GM23338 (cell line): ENCODE measurements around the gene ZBTB18. TPM values are rescaled to one million over a fixed set of nuclear protein-coding genes. Genes with fewer than 3 reads are reported as not detected.

ENCODE experiments used
- ATAC-seq: fragments of 200-7000 bp; cut with Tn5 transposase; 3 replicates; pipeline ENCODE4 v1.9.1; 2020
- DNase-seq: peaks from one replicate; pipeline ENCODE4 v3.0.0-alpha.2; 2015; ENCODE audit warnings: low spot score
- H2AFZ ChIP-seq: fragments of 200-600 bp; sonication (generic); 2 replicates; pipeline ENCODE4 v1.8.0; 2016; ENCODE audit warnings: antibody characterized with exemption, mild to moderate bottlenecking, moderate library complexity
- H3F3A ChIP-seq: fragments of 200-600 bp; sonication (generic); replicated peaks from 2 replicates; pipeline ENCODE4 v1.8.0; 2017; ENCODE audit warnings: antibody characterized with exemption, mixed run types, low read depth
- H3K27ac ChIP-seq: fragments of 200-600 bp; sonication (generic); 2 replicates; pipeline ENCODE4 v1.6.1; 2016; ENCODE audit warnings: low read depth
- H3K27me3 ChIP-seq: fragments of 200-600 bp; sonication (generic); 2 replicates; pipeline ENCODE4 v1.8.0; 2016; ENCODE audit warnings: mild to moderate bottlenecking, mixed run types, moderate library complexity; ENCODE audit not compliant: insufficient read depth
- H3K36me3 ChIP-seq: fragments of 200-600 bp; sonication (generic); 2 replicates; pipeline ENCODE4 v1.8.0; 2016; ENCODE audit warnings: mild to moderate bottlenecking; ENCODE audit not compliant: insufficient read depth
- H3K4me1 ChIP-seq: fragments of 200-600 bp; sonication (generic); 2 replicates; pipeline ENCODE4 v1.8.0; 2016; ENCODE audit warnings: mild to moderate bottlenecking, moderate library complexity; ENCODE audit not compliant: insufficient read depth
- H3K4me2 ChIP-seq: fragments of 200-600 bp; sonication (generic); 2 replicates; pipeline ENCODE4 v1.7.1; 2017; ENCODE audit warnings: mixed run types
- H3K4me3 ChIP-seq: fragments of 200-600 bp; sonication (generic); 2 replicates; pipeline ENCODE4 v1.6.1; 2016; ENCODE audit warnings: mixed run types
- H3K79me2 ChIP-seq: fragments of 200-600 bp; sonication (generic); replicated peaks from 2 replicates; pipeline ENCODE4 v1.8.0; 2017; ENCODE audit warnings: mild to moderate bottlenecking; ENCODE audit not compliant: insufficient read depth
- H3K9me2 ChIP-seq: fragments of 200-600 bp; sonication (generic); 2 replicates; pipeline ENCODE4 v1.8.0; 2017; ENCODE audit not compliant: insufficient read depth
- H4K20me1 ChIP-seq: fragments of 200-600 bp; sonication (generic); replicated peaks from 2 replicates; pipeline ENCODE4 v1.8.0; 2017; ENCODE audit warnings: mild to moderate bottlenecking; ENCODE audit not compliant: insufficient read depth
- H3K27ac Mint-ChIP-seq: 2 replicates; pipeline ENCODE4 v1.8.0; 2020; ENCODE audit warnings: inconsistent platforms, mild to moderate bottlenecking, moderate library complexity, mixed read lengths
- H3K27me3 Mint-ChIP-seq: 3 replicates; pipeline ENCODE4 v1.8.0; 2022; ENCODE audit warnings: low read depth, mild to moderate bottlenecking, moderate library complexity, mixed read lengths, inconsistent platforms; ENCODE audit not compliant: insufficient read depth, poor library complexity
- H3K36me3 Mint-ChIP-seq: 3 replicates; pipeline ENCODE4 v1.8.0; 2021; ENCODE audit warnings: low read depth, mild to moderate bottlenecking, inconsistent platforms, moderate library complexity, mixed read lengths
- H3K4me1 Mint-ChIP-seq: 3 replicates; pipeline ENCODE4 v1.8.0; 2020; ENCODE audit warnings: mild to moderate bottlenecking, inconsistent platforms, mixed read lengths
- H3K4me3 Mint-ChIP-seq: 3 replicates; pipeline ENCODE4 v1.8.0; 2021; ENCODE audit warnings: moderate library complexity, mild to moderate bottlenecking, inconsistent platforms, mixed read lengths
- H3K9me3 Mint-ChIP-seq: 3 replicates; pipeline ENCODE4 v1.8.0; 2020; ENCODE audit warnings: moderate library complexity, mild to moderate bottlenecking, inconsistent platforms, mixed read lengths
- CREB1 ChIP-seq: fragments of 250-450 bp; sonication (Bioruptor Pico); IDR thresholded peaks from 2 replicates; pipeline ENCODE4 v1.5.0; 2020; ENCODE audit warnings: low read depth, mild to moderate bottlenecking, moderate library complexity
- CTCF ChIP-seq, 2 experiments: fragments of 200-600 bp in 1 of 2; sonication (generic) in 1 of 2; conservative IDR thresholded peaks; 2 replicates each; pipeline versions ENCODE4 v1.5.1 to v1.6.1; 2016 to 2017; ENCODE audit warnings: antibody characterized with exemption in 2 of 2, low read depth in 2 of 2, mild to moderate bottlenecking in 2 of 2, moderate library complexity in 1 of 2
- EZH2phosphoT487 ChIP-seq: fragments of 200-600 bp; sonication (generic); IDR thresholded peaks from one replicate; pipeline ENCODE4 v1.8.1; 2018; ENCODE audit warnings: antibody characterized with exemption; ENCODE audit not compliant: unreplicated experiment
- JUNB ChIP-seq: IDR thresholded peaks from one replicate; pipeline ENCODE4 v1.6.1; 2016; ENCODE audit warnings: antibody characterized with exemption; ENCODE audit not compliant: unreplicated experiment
- POLR2AphosphoS5 ChIP-seq: IDR thresholded peaks from 2 replicates; pipeline ENCODE4 v1.6.1; 2016; ENCODE audit warnings: antibody characterized with exemption, low read depth
- REST ChIP-seq: IDR thresholded peaks from one replicate; pipeline ENCODE4 v1.6.1; 2018; ENCODE audit warnings: antibody characterized with exemption; ENCODE audit not compliant: unreplicated experiment
- STAT1 ChIP-seq: IDR thresholded peaks from one replicate; pipeline ENCODE4 v1.6.1; 2016; ENCODE audit warnings: antibody characterized with exemption; ENCODE audit not compliant: unreplicated experiment
- ZNF114 ChIP-seq: fragments of 250-450 bp; sonication (Bioruptor Pico); IDR thresholded peaks from 2 replicates; pipeline ENCODE4 v1.5.0; 2020; ENCODE audit warnings: mild to moderate bottlenecking, moderate library complexity
- ZNF331 ChIP-seq: fragments of 250-450 bp; sonication (Bioruptor Pico); IDR thresholded peaks from 2 replicates; pipeline ENCODE4 v1.5.0; 2020; ENCODE audit warnings: low read depth, mild to moderate bottlenecking, moderate library complexity
- ZNF462 ChIP-seq: fragments of 250-450 bp; sonication (Bioruptor Pico); IDR thresholded peaks from 2 replicates; pipeline ENCODE4 v1.5.0; 2020; ENCODE audit warnings: mild to moderate bottlenecking, moderate library complexity
- polyA plus RNA-seq: library from polyadenylated mRNA; unstranded; fragments of >200 nt; fragmentation: Nextera tagmentation; extraction: Ambion mirVana; gene quantifications from 2 replicates; pipeline ENCODE4 v1.2.1, GENCODE V29; 2016
- total RNA-seq: library from RNA; depleted of rRNA; stranded (reverse); fragments of >200 nt; shearing (Covaris generic); gene quantifications from 2 replicates; pipeline ENCODE4 v1.2.3, GENCODE V29; 2014

Gene ZBTB18
- total and polyA plus RNA-seq, 2 experiments from 2014 or later = 5.5 to 12.2 TPM

- no peak overlapping the region for H3K4me2 ChIP-seq
- DNase-seq = no peak
- Mint-ChIP-seq H3K27me3 (no peaks in the 10 kb centered on the region), H3K4me1 (peaks cover 31% of the 10 kb centered on the region), H3K9me3 (no peaks in the 10 kb centered on the region), H3K36me3 (no peaks in the 10 kb centered on the region), H3K4me3 (no peak overlapping the region), H3K27ac (no peak overlapping the region)
- no peak overlapping the region for H3K4me3 ChIP-seq
- peaks cover 5% of the 10 kb centered on the region; the same call in 1 of the 2 replicates for H3K9me2 ChIP-seq
- peaks cover 25% of the 10 kb centered on the region for H3K4me1 ChIP-seq
- no peak for ATAC-seq
- no peaks in the 10 kb centered on the region for H3F3A ChIP-seq
- TF ChIP-seq EZH2phosphoT487 (no peak), CREB1 (CRISPR knock-in tag) (no peak), POLR2AphosphoS5 (no peak), JUNB (no peak), STAT1 (no peak), ZNF462 (CRISPR knock-in tag) (no peak), CTCF (conservative IDR thresholded peaks at IDR 0.05; ENCODE audit: low read depth in 2 of 2) (no peak), ZNF114 (CRISPR knock-in tag) (no peak), REST (no peak), ZNF331 (no peak)
- no peaks in the 10 kb centered on the region for H3K36me3 ChIP-seq
- no peaks in the 10 kb centered on the region for H3K27me3 ChIP-seq
- H4K20me1 ChIP-seq = no peaks in the 10 kb centered on the region; the same call in 1 of the 2 replicates
- no peaks in the 10 kb centered on the region for H3K79me2 ChIP-seq
- no peak overlapping the region for H3K27ac ChIP-seq
- no peak overlapping the region for H2AFZ ChIP-seq
Observed at GRCh38 chr1:244064621-244065020, 13.5 kb downstream of the ZBTB18 start.
